Tibial nerve (tissue), 4 donors: ENCODE data around the gene HRK. TPM values are rescaled to one million over a fixed set of nuclear protein-coding genes. Genes with fewer than 3 reads are reported as not detected.

Source experiments
- DNase-seq, 2 donors: peaks; one replicate each; pipeline ENCODE4 v3.0.0-alpha.2; 2019; ENCODE audit warnings: low spot score in 2 of 2
- H3K27ac ChIP-seq, 4 donors: fragments of 200-600 bp; sonication (generic) in 3 of 4; one replicate each; pipeline ENCODE4 v1.5.1; 2017 to 2019; ENCODE audit warnings: mild to moderate bottlenecking in 1 of 4
- H3K27me3 ChIP-seq, 2 donors: fragments of 200-600 bp; sonication (generic) in 1 of 2; one replicate each; pipeline versions ENCODE4 v1.5.1 to v1.6.0; 2017 to 2019
- H3K36me3 ChIP-seq, 3 donors: fragments of 200-600 bp; sonication (generic); one replicate each; pipeline ENCODE4 v1.5.1; 2018 to 2019
- H3K4me1 ChIP-seq, 4 donors: fragments of 200-600 bp; sonication (generic) in 3 of 4; one replicate each; pipeline ENCODE4 v1.5.1; 2017 to 2019
- H3K4me3 ChIP-seq, 4 donors: fragments of 200-600 bp; sonication (generic) in 3 of 4; one replicate each; pipeline ENCODE4 v1.5.1; 2017 to 2019; ENCODE audit warnings: mild to moderate bottlenecking in 1 of 4, moderate library complexity in 1 of 4
- H3K9me3 ChIP-seq, 4 donors: fragments of 200-600 bp; sonication (generic) in 3 of 4; one replicate each; pipeline ENCODE4 v1.5.1; 2017 to 2019
- CTCF ChIP-seq, 5 experiments: fragments of 200-600 bp in 3 of 5; fragments of 450-650 bp in 2 of 5; sonication (generic) in 3 of 5; IDR thresholded peaks; one replicate each; pipeline ENCODE4 v1.5.1; 2016 to 2019; ENCODE audit warnings: antibody characterized with exemption in 5 of 5, mild to moderate bottlenecking in 3 of 5, moderate library complexity in 2 of 5
- EP300 ChIP-seq, 2 donors: sonication (generic); formaldehyde crosslinking; IDR thresholded peaks; one replicate each; pipeline ENCODE4 v1.6.1; 2017; ENCODE audit warnings: antibody characterized with exemption in 2 of 2, mild to moderate bottlenecking in 1 of 2
- POLR2A ChIP-seq, 2 donors: fragments of 450-650 bp; IDR thresholded peaks; one replicate each; pipeline ENCODE4 v1.6.1; 2017; ENCODE audit warnings: antibody characterized with exemption in 2 of 2, mild to moderate bottlenecking in 2 of 2, moderate library complexity in 2 of 2
- WGBS, 2 donors: methylation state at CpG; one replicate each; pipeline ENCODE4 v1.1.5; 2018; 5-methylcytosine and 5-hydroxymethylcytosine counted together
- total RNA-seq, 4 donors: library from RNA; depleted of rRNA; stranded (reverse); fragments of >200 nt; gene quantifications; one replicate each; pipeline ENCODE4 v1.1.0, GENCODE V29; 2016

Gene HRK
- total RNA-seq, 4 donors from 2014 or later, result under 0.01 to 0.21 TPM; not detected in 2

GRCh38 chr12:116807546-116807945 is 73.7 kb downstream of the HRK start:
- TF ChIP-seq CTCF (IDR thresholded peaks at IDR 0.05), result no peak
- no peak for TF ChIP-seq EP300 (IDR thresholded peaks at IDR 0.05)
- TF ChIP-seq POLR2A (IDR thresholded peaks at IDR 0.05), result no peak
- no peaks in the 10 kb centered on the region for H3K9me3 ChIP-seq

DNA sequence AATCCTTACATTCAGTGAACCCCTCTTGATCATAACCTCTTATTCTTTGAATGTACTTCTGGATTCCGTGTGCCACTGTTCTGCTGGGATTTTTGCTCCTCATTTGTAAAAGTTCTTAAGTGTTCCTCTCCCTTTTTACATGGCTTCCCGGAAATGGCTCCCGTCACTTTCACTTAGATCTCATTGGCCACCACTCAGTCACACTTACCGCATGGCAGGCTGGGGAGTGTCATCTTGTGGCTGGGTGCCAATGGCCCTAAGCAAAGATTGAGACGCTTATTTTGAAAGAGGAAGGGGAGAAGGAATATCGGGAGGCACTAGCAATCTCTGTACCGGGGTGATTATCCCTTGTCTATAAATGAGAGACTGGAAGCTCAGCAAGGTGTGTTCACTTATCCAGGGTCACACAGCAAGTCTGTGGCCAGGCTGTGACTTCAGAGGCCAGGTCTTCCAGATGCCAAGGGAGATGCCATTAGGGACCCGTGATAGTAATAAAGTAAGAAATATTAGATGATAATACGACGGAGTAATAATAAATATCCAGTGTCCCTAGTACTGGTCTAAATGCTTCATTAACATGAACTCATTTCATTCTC is 74.3 kb downstream of the HRK start:
- TF ChIP-seq EP300 (IDR thresholded peaks at IDR 0.05) (no peak), CTCF (IDR thresholded peaks at IDR 0.05) (no peak), POLR2A (IDR thresholded peaks at IDR 0.05) (no peak)
- Histone ChIP-seq H3K27me3 (no peaks in the 10 kb centered on the region), H3K36me3 (no peaks in the 10 kb centered on the region), H3K27ac (no peak overlapping the region), H3K9me3 (no peaks in the 10 kb centered on the region), H3K4me1 (no peaks in the 10 kb centered on the region), H3K4me3 (no peak overlapping the region)
- DNase-seq, result no peak
- 88 to 91% methylated on average over 10 of the region's 10 CpGs for WGBS, 2 donors

More at GRCh38 chr12:116807546-116807945, 73.7 kb downstream of the HRK start:
- Histone ChIP-seq H3K36me3 (no peaks in the 10 kb centered on the region), H3K4me3 (no peak overlapping the region), H3K4me1 (no peaks in the 10 kb centered on the region), H3K27me3 (no peaks in the 10 kb centered on the region), H3K27ac (no peak overlapping the region)
- no peak for DNase-seq
- 92 to 93% methylated on average over 6 of the region's 6 CpGs for WGBS, 2 donors

Other genes starting within 250 kb of the HRK start
- 10 to 100 TPM; 13.9 to 18.6 (median 14.9) TPM for gene SPRING1, start 143.4 kb downstream of the HRK start, total RNA-seq
- 1 to 10 TPM in 3 of 4 donors, under 1 TPM in 1; 0.59 to 5.9 (median 2.5) TPM for gene RNFT2, start 143.1 kb downstream of the HRK start, total RNA-seq
- 10 to 100 TPM; 26.7 to 38.4 (median 29.0) TPM for gene FBXW8, start 29.5 kb upstream of the HRK start, total RNA-seq
- 10 to 100 TPM in 1 of 4 donors, 1 to 10 TPM in 3; 2.9 to 10.2 (median 7.1) TPM for gene TESC, start 218.0 kb upstream of the HRK start, total RNA-seq